ENCODE data around the gene UBR4.

The UBR4 gene

DNA sequence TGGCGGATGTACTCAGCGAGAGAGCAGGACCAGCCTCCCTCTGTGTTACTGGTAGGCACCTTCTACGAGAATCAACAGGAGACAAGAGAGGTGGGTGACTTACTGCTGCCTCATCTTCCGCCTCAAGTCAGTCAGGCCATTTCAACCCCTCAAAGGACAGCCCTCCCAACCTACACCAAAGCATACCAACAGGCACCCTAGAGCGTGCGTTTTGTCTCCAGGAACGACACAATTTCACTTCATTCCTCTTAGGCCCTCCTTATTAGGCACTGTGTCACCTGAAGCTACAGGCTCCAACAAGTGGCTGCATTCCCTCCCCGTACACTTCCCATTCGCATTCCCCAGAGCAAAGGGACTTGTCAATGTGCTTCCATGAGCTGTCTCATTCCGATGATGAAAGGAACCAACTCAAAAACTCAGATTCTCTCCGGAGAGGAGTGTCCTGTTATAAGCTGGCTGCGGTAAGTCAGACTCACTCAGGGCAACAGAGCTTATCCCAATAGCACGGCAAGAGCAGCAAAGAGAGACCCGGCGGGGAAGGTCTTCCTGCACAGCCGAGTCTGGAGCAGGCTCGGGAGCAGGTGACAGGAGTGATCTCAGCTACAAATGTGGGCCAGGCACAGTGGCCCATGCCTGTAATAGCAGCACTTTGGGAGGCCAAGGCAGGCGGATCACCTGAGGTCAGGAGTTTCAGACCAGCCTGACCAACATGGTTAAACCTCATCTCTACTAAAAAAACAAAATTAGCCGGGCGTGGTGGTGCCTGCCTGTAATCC, 133.0 kb downstream of the UBR4 start:
- TF ChIP-seq, protein P1, sequence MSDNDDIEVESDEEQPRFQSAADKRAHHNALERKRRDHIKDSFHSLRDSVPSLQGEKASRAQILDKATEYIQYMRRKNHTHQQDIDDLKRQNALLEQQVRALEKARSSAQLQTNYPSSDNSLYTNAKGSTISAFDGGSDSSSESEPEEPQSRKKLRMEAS (IDR thresholded peaks at IDR 0.05) = no peak
- TF ChIP-seq CEBPB (IDR thresholded peaks at IDR 0.05) (no peak), ZBTB7A (IDR thresholded peaks at IDR 0.05; ENCODE audit: low read depth) (no peak), NFIC (IDR thresholded peaks at IDR 0.05) (no peak), RAD21 (IDR thresholded peaks at IDR 0.05; ENCODE audit: low read depth) (no peak), TCF12 (IDR thresholded peaks at IDR 0.05; ENCODE audit: low read depth) (no peak), FOXM1 (IDR thresholded peaks at IDR 0.05; ENCODE audit: borderline replicate concordance, low read depth) (no peak), EP300 (IDR thresholded peaks at IDR 0.05; ENCODE audit: borderline replicate concordance) (no peak), TEAD4 (IDR thresholded peaks at IDR 0.05) (no peak), YY1 (IDR thresholded peaks at IDR 0.05; ENCODE audit: low read depth) (no peak), TAF1 (IDR thresholded peaks at IDR 0.05; ENCODE audit: low read depth) (no peak), EGR1 (IDR thresholded peaks at IDR 0.05) (no peak), CREB1 (IDR thresholded peaks at IDR 0.05; ENCODE audit: low read depth) (no peak)
- TF ChIP-seq, protein P2, sequence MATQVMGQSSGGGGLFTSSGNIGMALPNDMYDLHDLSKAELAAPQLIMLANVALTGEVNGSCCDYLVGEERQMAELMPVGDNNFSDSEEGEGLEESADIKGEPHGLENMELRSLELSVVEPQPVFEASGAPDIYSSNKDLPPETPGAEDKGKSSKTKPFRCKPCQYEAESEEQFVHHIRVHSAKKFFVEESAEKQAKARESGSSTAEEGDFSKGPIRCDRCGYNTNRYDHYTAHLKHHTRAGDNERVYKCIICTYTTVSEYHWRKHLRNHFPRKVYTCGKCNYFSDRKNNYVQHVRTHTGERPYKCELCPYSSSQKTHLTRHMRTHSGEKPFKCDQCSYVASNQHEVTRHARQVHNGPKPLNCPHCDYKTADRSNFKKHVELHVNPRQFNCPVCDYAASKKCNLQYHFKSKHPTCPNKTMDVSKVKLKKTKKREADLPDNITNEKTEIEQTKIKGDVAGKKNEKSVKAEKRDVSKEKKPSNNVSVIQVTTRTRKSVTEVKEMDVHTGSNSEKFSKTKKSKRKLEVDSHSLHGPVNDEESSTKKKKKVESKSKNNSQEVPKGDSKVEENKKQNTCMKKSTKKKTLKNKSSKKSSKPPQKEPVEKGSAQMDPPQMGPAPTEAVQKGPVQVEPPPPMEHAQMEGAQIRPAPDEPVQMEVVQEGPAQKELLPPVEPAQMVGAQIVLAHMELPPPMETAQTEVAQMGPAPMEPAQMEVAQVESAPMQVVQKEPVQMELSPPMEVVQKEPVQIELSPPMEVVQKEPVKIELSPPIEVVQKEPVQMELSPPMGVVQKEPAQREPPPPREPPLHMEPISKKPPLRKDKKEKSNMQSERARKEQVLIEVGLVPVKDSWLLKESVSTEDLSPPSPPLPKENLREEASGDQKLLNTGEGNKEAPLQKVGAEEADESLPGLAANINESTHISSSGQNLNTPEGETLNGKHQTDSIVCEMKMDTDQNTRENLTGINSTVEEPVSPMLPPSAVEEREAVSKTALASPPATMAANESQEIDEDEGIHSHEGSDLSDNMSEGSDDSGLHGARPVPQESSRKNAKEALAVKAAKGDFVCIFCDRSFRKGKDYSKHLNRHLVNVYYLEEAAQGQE (IDR thresholded peaks at IDR 0.05; ENCODE audit: low read depth) = no peak
- TF ChIP-seq, protein P3, sequence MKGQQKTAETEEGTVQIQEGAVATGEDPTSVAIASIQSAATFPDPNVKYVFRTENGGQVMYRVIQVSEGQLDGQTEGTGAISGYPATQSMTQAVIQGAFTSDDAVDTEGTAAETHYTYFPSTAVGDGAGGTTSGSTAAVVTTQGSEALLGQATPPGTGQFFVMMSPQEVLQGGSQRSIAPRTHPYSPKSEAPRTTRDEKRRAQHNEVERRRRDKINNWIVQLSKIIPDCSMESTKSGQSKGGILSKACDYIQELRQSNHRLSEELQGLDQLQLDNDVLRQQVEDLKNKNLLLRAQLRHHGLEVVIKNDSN (IDR thresholded peaks at IDR 0.05) = no peak

DNA sequence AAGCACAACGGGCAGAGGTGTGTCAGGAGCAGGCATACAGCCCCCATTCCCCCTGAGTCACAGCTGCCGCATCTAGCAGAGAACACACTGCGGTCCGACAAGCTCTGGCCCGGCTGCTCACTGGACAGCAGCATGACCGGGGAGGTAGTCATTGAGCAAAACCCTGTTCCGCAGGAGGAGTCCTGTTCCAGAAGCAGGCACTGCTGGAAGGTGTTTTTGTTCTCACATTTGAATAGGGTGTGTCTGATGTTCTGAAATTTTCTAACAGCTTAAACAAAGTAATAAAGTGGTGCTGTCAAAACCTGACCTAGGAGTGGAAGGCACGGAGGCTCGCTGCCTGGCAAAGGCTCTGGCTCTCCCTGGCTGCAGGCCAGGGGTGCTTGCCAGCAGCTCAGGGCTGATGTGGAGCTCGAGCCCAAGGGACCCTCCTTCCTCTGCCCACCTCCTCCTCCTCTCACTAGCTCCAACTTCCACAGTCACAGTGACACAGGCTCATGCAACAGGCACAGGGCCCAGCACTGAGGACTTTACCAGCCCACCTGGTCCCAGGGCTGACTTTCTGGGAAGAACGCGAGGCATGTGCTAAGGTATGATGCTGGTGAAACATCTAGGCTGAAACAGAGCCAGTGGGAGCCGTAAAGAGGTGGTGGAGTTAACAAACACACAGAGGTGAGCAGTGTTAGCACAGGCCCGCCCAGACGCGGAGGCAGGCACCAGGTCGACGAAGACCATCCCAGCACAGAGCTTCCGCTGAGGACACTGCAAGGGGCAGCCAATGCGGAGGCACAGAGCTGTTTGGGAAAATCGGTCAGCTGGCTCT, 135.0 kb downstream of the UBR4 start:
- TF ChIP-seq, protein P3 (IDR thresholded peaks at IDR 0.05) = no peak
- TF ChIP-seq ZBTB7A (IDR thresholded peaks at IDR 0.05; ENCODE audit: low read depth) (no peak), CREB1 (IDR thresholded peaks at IDR 0.05; ENCODE audit: low read depth) (no peak), TEAD4 (IDR thresholded peaks at IDR 0.05) (no peak), YY1 (IDR thresholded peaks at IDR 0.05; ENCODE audit: low read depth) (no peak), RAD21 (IDR thresholded peaks at IDR 0.05; ENCODE audit: low read depth) (no peak), EGR1 (IDR thresholded peaks at IDR 0.05) (no peak), TAF1 (IDR thresholded peaks at IDR 0.05; ENCODE audit: low read depth) (no peak), NFIC (IDR thresholded peaks at IDR 0.05) (no peak), CEBPB (IDR thresholded peaks at IDR 0.05) (no peak), TCF12 (IDR thresholded peaks at IDR 0.05; ENCODE audit: low read depth) (no peak), EP300 (IDR thresholded peaks at IDR 0.05; ENCODE audit: borderline replicate concordance) (no peak), FOXM1 (IDR thresholded peaks at IDR 0.05; ENCODE audit: borderline replicate concordance, low read depth) (no peak)
- TF ChIP-seq, protein P2 (IDR thresholded peaks at IDR 0.05; ENCODE audit: low read depth) = no peak
- TF ChIP-seq, protein P1 (IDR thresholded peaks at IDR 0.05) = no peak

DNA sequence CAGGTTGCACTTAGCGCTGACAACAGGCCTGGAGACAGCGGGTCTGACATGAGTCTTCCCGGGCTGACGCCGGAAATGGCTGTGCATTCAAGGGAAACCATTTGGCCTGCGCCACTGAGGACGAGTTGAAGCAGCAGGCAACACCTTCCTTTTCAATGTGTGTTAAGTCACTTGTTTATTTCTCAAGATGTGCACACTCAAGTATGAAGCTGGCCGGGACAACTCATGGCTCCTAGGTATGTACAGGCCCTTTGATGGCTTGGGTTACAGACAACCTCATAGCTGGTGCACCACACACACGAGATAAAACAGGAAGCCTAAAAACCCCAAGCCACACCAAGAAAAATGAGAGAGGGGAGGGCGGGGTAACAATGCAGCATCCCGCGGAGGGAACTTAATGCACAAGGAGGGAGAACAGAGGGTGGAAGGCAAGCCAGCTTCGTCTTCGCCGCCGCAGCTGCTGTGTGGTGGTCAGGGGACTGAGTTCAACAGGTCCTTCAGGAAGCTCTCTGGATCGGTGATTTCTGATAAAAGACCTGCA, 135.6 kb downstream of the UBR4 start:
- no peak for TF ChIP-seq YY1 (IDR thresholded peaks at IDR 0.05; ENCODE audit: low read depth)
- TF ChIP-seq, protein P3 (IDR thresholded peaks at IDR 0.05) = no peak
- TF ChIP-seq, protein P1 (IDR thresholded peaks at IDR 0.05) = no peak
- no peak for TF ChIP-seq TCF12 (IDR thresholded peaks at IDR 0.05; ENCODE audit: low read depth)
- no peak for TF ChIP-seq EP300 (IDR thresholded peaks at IDR 0.05; ENCODE audit: borderline replicate concordance)
- TF ChIP-seq TEAD4 (IDR thresholded peaks at IDR 0.05) = no peak
- TF ChIP-seq EGR1 (IDR thresholded peaks at IDR 0.05) = no peak
- TF ChIP-seq, protein P2 (IDR thresholded peaks at IDR 0.05; ENCODE audit: low read depth) = no peak
- TF ChIP-seq NFIC (IDR thresholded peaks at IDR 0.05) = no peak
- no peak for TF ChIP-seq FOXM1 (IDR thresholded peaks at IDR 0.05; ENCODE audit: borderline replicate concordance, low read depth)
- TF ChIP-seq ZBTB7A (IDR thresholded peaks at IDR 0.05; ENCODE audit: low read depth) = no peak
- no peak for TF ChIP-seq TAF1 (IDR thresholded peaks at IDR 0.05; ENCODE audit: low read depth)
- TF ChIP-seq RAD21 (IDR thresholded peaks at IDR 0.05; ENCODE audit: low read depth) = no peak
- no peak for TF ChIP-seq CEBPB (IDR thresholded peaks at IDR 0.05)
